HEK293T (cell line): ENCODE results near the gene GOLPH3L.

ENCODE experiments used
- FOXA1 ChIP-seq: fragments of 450-650 bp; IDR thresholded peaks from 2 replicates; pipeline ENCODE4 v1.6.1; 2016; ENCODE audit warnings: mild to moderate bottlenecking
- FOXK2 ChIP-seq: fragments of 450-650 bp; IDR thresholded peaks from 2 replicates; pipeline ENCODE4 v1.6.1; 2016; ENCODE audit warnings: mild to moderate bottlenecking
- FOXM1 ChIP-seq: fragments of 450-650 bp; IDR thresholded peaks from 2 replicates; pipeline ENCODE4 v1.6.1; 2017; ENCODE audit warnings: mild to moderate bottlenecking, borderline replicate concordance
- HDGF ChIP-seq: fragments of 450-650 bp; IDR thresholded peaks from 2 replicates; pipeline ENCODE4 v1.6.1; 2017; ENCODE audit warnings: antibody characterized with exemption, borderline replicate concordance
- LEF1 ChIP-seq: fragments of 450-650 bp; IDR thresholded peaks from 2 replicates; pipeline ENCODE4 v1.6.1; 2017; ENCODE audit warnings: mild to moderate bottlenecking, borderline replicate concordance
- NFRKB ChIP-seq: fragments of 450-650 bp; IDR thresholded peaks from 2 replicates; pipeline ENCODE4 v1.6.1; 2016; ENCODE audit warnings: mild to moderate bottlenecking, moderate library complexity
- PKNOX1 ChIP-seq: fragments of 450-650 bp; IDR thresholded peaks from 2 replicates; pipeline ENCODE4 v1.6.1; 2016
- SP1 ChIP-seq: fragments of 450-650 bp; IDR thresholded peaks from 2 replicates; pipeline ENCODE4 v1.6.1; 2017
- TARDBP ChIP-seq: fragments of 450-650 bp; IDR thresholded peaks from 2 replicates; pipeline ENCODE4 v1.6.1; 2016

- TF ChIP-seq FOXM1: no peak
- no peak for TF ChIP-seq FOXA1
- no peak for TF ChIP-seq TARDBP
- no peak for TF ChIP-seq FOXK2
- no peak for TF ChIP-seq LEF1
- no peak for TF ChIP-seq PKNOX1
- TF ChIP-seq HDGF: no peak
- no peak for TF ChIP-seq NFRKB
- TF ChIP-seq SP1: no peak
Measured at GRCh38 chr1:150708595-150708994, 11.6 kb upstream of the GOLPH3L start.
